AG09319 (cell line): ENCODE results near the gene MATN1.

Experiments used
- DNase-seq: peaks from one replicate; pipeline ENCODE4 v3.0.0-alpha.2; 2010; ENCODE audit warnings: low read depth; ENCODE audit errors: extremely low read depth
- TF ChIP-seq, protein P1 (sequence below): IDR thresholded peaks from 2 replicates; pipeline ENCODE4 v1.5.1; 2011; ENCODE audit warnings: low read depth, mild to moderate bottlenecking, inconsistent platforms, low read length, moderate library complexity

The MATN1 gene

DNA sequence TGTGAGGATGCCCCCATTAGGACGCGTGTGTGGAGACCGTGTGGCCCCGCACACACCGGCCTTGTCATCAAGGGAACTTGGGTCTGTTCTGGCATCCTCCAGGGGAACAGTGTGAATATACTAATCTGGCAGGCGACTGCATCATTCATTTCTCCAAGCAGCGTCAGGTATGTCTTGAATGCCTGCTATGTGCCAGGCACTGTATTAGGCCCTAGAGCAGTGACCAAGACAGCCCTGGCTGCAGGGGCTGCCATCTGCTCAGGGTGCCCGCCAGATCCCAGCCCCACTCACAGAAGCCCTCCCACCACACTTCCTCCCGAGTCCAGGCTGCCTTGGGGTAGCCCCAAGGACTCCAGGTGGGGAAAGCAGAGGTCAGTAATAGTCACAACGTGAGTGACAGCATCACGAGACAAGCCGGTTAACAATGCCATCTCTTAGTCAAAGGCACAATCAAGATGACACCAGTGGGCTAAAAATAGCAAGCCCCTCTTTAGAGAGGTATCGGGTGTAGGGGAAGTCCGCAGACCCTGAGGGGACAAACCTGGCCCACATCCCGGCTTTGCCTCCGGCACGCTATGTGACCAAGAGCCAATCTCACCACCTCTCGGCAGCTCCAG is 41.7 kb upstream of the MATN1 start:
- TF ChIP-seq, protein P1, sequence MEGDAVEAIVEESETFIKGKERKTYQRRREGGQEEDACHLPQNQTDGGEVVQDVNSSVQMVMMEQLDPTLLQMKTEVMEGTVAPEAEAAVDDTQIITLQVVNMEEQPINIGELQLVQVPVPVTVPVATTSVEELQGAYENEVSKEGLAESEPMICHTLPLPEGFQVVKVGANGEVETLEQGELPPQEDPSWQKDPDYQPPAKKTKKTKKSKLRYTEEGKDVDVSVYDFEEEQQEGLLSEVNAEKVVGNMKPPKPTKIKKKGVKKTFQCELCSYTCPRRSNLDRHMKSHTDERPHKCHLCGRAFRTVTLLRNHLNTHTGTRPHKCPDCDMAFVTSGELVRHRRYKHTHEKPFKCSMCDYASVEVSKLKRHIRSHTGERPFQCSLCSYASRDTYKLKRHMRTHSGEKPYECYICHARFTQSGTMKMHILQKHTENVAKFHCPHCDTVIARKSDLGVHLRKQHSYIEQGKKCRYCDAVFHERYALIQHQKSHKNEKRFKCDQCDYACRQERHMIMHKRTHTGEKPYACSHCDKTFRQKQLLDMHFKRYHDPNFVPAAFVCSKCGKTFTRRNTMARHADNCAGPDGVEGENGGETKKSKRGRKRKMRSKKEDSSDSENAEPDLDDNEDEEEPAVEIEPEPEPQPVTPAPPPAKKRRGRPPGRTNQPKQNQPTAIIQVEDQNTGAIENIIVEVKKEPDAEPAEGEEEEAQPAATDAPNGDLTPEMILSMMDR = no peak
- DNase-seq = no peak

DNA sequence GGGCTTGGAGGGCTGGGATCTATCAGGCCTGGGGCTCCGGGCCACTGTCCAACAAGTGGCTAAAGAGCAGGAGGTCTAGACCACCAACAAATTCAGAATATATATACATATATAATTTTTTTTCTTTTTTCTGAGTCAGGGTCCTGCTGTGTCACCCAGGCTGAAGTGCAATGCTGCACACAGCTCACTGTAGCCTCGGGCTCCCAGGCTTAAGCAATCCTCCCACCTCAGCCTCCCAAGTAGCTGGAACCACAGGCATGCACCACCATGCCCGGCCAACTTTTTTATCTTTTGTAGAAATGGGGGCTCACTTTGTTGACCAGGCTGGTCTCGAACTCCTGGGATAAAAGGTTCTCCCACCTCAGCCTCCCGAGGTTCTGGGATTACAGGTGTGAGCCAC is 41.0 kb upstream of the MATN1 start:
- TF ChIP-seq, protein P1 = no peak
- DNase-seq = no peak

DNA sequence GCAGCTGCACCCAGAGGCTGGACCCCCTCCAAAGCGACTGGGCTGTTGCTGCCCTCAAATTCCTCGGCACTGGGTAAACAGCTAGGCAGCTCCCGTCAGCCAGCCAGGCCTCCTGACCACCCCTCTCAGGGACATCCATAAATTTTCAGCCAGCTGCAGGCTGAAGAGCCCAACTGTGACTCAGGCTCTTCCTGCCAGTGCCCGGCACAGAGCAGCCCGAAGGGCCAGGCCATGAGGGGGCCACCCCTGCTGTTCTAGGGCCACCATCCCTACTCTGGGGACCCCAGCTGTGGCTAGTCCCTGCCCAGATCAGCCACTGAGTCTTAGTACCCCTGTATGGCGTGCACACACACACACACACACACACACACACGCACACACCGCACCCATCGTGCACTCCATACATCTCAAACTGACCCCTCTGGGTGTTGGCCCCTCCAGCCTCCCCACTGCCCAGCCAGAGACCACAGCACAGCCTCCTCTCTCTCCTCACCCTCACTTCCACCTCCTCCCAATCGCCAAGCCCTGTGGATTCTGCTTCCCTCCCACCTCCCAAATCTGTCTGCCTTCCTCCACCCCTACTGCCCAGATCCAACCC is 40.4 kb upstream of the MATN1 start:
- no peak for DNase-seq
- TF ChIP-seq, protein P1 = no peak

DNA sequence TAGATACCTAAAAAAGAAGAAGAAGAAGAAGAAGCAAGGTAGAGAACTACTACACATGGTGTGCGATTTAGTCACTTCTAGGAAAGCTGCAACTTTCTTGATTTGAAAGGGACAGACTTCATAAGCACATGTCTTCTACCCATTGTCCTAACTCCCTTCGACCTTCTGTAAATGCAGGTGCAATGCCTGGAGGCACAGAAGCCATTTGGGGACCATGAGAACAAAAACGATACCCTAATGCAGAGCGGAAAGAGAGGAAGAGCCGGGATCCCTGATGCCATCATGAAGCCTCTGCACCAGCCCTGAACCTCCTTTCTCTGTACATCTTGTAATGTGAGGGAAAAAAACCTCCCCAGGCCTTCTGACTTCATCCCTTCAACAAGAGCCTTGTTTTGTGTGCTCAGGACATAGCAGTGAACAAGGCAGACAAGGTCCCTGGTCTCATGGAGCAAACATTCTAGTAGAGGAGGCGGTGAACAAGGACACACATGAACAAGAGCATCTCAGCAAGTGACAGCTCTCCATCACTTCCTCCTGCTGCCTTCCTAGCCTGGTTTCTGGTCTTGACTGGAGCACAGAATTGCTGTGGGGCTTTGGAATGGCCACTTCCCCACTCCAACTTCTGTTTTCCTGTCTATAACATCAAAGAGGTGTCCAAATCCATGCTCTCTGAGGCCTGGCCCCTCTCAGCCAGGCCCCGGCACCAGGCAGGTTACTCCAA is 39.7 kb upstream of the MATN1 start:
- no peak for DNase-seq
- TF ChIP-seq, protein P1 = no peak

DNA sequence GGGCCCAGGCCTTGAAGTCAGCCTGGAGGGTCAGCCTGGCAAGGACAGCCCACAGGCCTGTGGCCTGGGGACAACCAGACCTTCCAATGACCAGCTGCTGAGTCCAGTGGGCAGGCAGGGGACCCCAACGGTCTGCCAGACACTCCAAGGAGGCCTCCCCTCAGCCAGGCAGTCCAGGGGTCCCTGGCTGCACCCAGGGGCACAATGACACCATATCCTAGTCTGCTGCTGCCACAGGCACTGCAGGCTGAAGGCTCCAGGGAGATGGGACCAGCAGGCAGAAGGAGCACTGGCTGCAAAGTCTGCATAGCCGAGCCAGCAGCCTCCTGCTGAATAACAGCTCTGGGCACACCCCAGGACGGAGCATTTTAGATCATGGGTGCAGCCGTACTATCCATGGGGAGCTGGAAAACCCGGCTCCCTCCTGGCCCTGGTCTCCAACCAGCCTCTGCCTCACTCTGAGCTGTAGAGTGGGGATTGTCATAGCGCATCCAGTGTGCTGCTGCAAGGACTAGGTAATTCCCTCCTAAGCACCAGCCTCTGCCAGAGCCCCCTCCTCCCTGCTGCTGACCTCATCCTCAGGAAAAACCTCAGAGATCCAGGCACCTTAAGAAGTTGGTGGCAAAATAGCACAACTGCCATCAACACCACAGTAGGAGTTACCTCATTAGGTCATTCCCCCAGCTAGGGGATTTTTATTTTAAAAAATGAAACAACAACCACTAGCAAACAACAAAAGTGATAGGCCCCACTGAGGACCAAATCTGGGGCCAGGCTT is 39.0 kb upstream of the MATN1 start:
- TF ChIP-seq, protein P1 = no peak
- DNase-seq = no peak

DNA sequence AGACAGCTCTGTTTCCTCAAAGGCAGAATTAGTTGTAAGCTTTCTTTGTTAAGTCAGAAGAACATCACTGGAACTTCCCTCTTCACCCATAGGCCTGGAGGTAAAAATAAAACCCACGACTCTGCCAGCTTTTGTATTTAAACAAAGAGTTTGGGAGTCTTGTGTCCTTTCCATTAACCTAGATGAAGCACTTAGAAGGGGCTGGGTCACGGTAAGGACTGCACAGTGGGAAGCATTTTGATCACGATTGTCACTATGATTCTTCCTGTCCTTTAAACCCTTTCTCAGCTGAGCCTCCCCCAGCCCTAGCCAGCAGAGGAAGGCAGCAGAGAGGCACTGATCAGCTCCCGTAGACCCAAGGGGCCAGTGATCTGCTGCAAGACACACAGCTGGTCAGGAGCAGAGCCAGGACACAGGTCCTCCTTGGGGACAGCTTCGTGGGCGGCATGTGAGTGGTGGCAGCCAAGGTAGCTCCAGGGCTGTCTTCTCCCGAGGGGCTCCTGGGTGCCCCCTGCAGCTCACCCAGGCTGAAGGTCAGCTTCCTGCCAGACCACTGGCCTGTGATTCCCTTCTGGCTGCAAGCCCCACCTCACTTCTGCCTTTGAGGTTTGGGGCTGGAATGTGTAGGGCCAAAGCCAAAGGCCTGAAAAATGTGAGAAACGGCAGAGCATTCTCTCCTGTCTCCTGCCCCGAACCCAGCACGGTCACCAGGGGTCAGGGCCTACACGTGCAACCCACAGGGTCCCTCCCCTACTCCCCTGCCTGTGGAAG is 38.2 kb upstream of the MATN1 start:
- TF ChIP-seq, protein P1 = no peak
- no peak for DNase-seq
